IMR-90 (cell line): ENCODE measurements around the gene ACSM3. TPM values are rescaled to one million over a fixed set of nuclear protein-coding genes. Genes with fewer than 3 reads are reported as not detected.

ENCODE experiments used
- ATAC-seq: fragments of 200-7000 bp; cut with Tn5 transposase; 2 replicates; pipeline ENCODE4 v1.9.1; 2020; ENCODE audit warnings: low read depth, mild to moderate bottlenecking, moderate library complexity
- BruUV-seq: library from RNA; stranded (reverse); fragments of 400-500 nt; replicated peaks from 2 replicates; lab custom pipeline; 2021; lab: Mats Ljungman, UMichigan
- CTCF ChIA-PET: fragments of 300-600 bp; formaldehyde crosslinking; extraction: SDS; loops from one replicate; lab custom pipeline; 2021; ENCODE audit warnings: antibody characterized with exemption; lab: Yijun Ruan, JAX
- POLR2A ChIA-PET: fragments of 300-600 bp; sonication (Branson Sonifier 250); formaldehyde crosslinking; loops from one replicate; lab custom pipeline; 2022; ENCODE audit warnings: antibody characterized with exemption; ENCODE audit not compliant: unreplicated experiment; lab: Charles Lee
- DNase-seq: peaks from one replicate; pipeline ENCODE4 v3.0.0; 2013
- H2AFZ ChIP-seq: replicated peaks from 2 replicates; pipeline ENCODE3; 2013; ENCODE audit warnings: low read length, mild to moderate bottlenecking; ENCODE audit not compliant: poor library complexity
- H2AK5ac ChIP-seq: 2 replicates; pipeline ENCODE4 v1.6.1; 2013; ENCODE audit warnings: low read depth, low read length, inconsistent platforms
- H2AK9ac ChIP-seq: replicated peaks from 2 replicates; pipeline ENCODE3; 2013; ENCODE audit warnings: mild to moderate bottlenecking, low read depth, low read length, moderate library complexity; ENCODE audit not compliant: poor library complexity
- H2BK120ac ChIP-seq: 2 replicates; pipeline ENCODE4 v1.6.1; 2013; ENCODE audit warnings: low read depth, low read length, inconsistent platforms
- H2BK15ac ChIP-seq: 3 replicates; pipeline ENCODE4 v1.6.1; 2013; ENCODE audit warnings: low read depth, low read length, inconsistent platforms
- H2BK20ac ChIP-seq: 2 replicates; pipeline ENCODE4 v1.6.1; 2013; ENCODE audit warnings: low read depth, mild to moderate bottlenecking, inconsistent platforms, low read length, moderate library complexity
- H2BK5ac ChIP-seq: 2 replicates; pipeline ENCODE4 v1.6.1; 2013; ENCODE audit warnings: mild to moderate bottlenecking, low read depth, low read length, inconsistent platforms; ENCODE audit not compliant: poor library complexity, severe bottlenecking
- H3K14ac ChIP-seq: replicated peaks from 2 replicates; pipeline ENCODE4 v1.6.1; 2013; ENCODE audit warnings: low read depth, low read length, inconsistent platforms
- H3K18ac ChIP-seq: 2 replicates; pipeline ENCODE4 v1.6.1; 2013; ENCODE audit warnings: low read depth, low read length, control low read depth
- H3K23ac ChIP-seq: 2 replicates; pipeline ENCODE4 v1.6.1; 2013; ENCODE audit warnings: low read depth, low read length, inconsistent platforms
- H3K27ac ChIP-seq: 2 replicates; pipeline ENCODE4 v1.5.1; 2013; ENCODE audit warnings: mild to moderate bottlenecking, control low read depth, low read length; ENCODE audit not compliant: insufficient read depth
- H3K27me3 ChIP-seq: 2 replicates; pipeline ENCODE4 v1.6.1; 2013; ENCODE audit warnings: low read length; ENCODE audit not compliant: control insufficient read depth, insufficient read depth
- H3K36me3 ChIP-seq: 2 replicates; pipeline ENCODE4 v1.6.1; 2013; ENCODE audit warnings: low read length, mixed read lengths; ENCODE audit not compliant: control insufficient read depth, insufficient read depth
- H3K4ac ChIP-seq: 2 replicates; pipeline ENCODE4 v1.6.1; 2013; ENCODE audit warnings: low read depth, low read length, inconsistent platforms
- H3K4me1 ChIP-seq: 2 replicates; pipeline ENCODE4 v1.6.1; 2013; ENCODE audit warnings: low read length, mixed read lengths; ENCODE audit not compliant: control insufficient read depth, insufficient read depth
- H3K4me2 ChIP-seq: 2 replicates; pipeline ENCODE4 v1.6.1; 2013; ENCODE audit warnings: low read depth, mild to moderate bottlenecking, control low read depth, low read length, moderate library complexity
- H3K4me3 ChIP-seq: 2 replicates; pipeline ENCODE4 v1.5.1; 2013; ENCODE audit warnings: low read depth, mild to moderate bottlenecking, control low read depth, low read length, moderate library complexity; ENCODE audit not compliant: insufficient read depth
- H3K56ac ChIP-seq: 2 replicates; pipeline ENCODE4 v1.6.1; 2013; ENCODE audit warnings: low read length, inconsistent platforms; ENCODE audit not compliant: insufficient read depth; ENCODE audit errors: extremely low read depth
- H3K79me1 ChIP-seq, 2 experiments: 2 replicates each; pipeline ENCODE4 v1.6.1; 2013; ENCODE audit warnings: low read length in 2 of 2, inconsistent platforms in 1 of 2, low read depth in 1 of 2
- H3K9ac ChIP-seq: 2 replicates; pipeline ENCODE4 v1.6.1; 2013; ENCODE audit warnings: low read depth, low read length, control low read depth
- H3K9me1 ChIP-seq: 2 replicates; pipeline ENCODE4 v1.6.1; 2013; ENCODE audit warnings: low read length, inconsistent platforms; ENCODE audit not compliant: insufficient read depth
- H3K9me3 ChIP-seq: 2 replicates; pipeline ENCODE4 v1.6.1; 2013; ENCODE audit warnings: low read length; ENCODE audit not compliant: control insufficient read depth, insufficient read depth
- H4K20me1 ChIP-seq: 2 replicates; pipeline ENCODE4 v1.6.1; 2013; ENCODE audit warnings: low read length, inconsistent platforms; ENCODE audit not compliant: insufficient read depth
- H4K5ac ChIP-seq: 2 replicates; pipeline ENCODE4 v1.6.1; 2013; ENCODE audit warnings: mild to moderate bottlenecking, low read depth, low read length, control low read depth
- H4K8ac ChIP-seq, 2 experiments: 2 replicates each; pipeline ENCODE4 v1.6.1; 2013; ENCODE audit warnings: low read depth in 2 of 2, low read length in 2 of 2, control low read depth in 1 of 2, inconsistent platforms in 1 of 2
- H4K91ac ChIP-seq: 2 replicates; pipeline ENCODE4 v1.6.1; 2013; ENCODE audit warnings: low read depth, low read length, inconsistent platforms; ENCODE audit not compliant: insufficient read depth
- FOS ChIP-seq: fragments of 150-350 bp; IDR thresholded peaks from 2 replicates; pipeline ENCODE4 v1.6.1; 2016; ENCODE audit warnings: low read depth, low read length
- NFE2L2 ChIP-seq: fragments of 150-350 bp; IDR thresholded peaks from 2 replicates; pipeline ENCODE4 v1.6.1; 2016; ENCODE audit warnings: low read depth, mild to moderate bottlenecking, low read length
- RAD21 ChIP-seq: IDR thresholded peaks from 2 replicates; pipeline ENCODE4 v1.6.1; 2012; ENCODE audit warnings: low read length, improper control_type of control experiment
- RFX5 ChIP-seq: IDR thresholded peaks from 2 replicates; pipeline ENCODE4 v1.8.0; 2012; ENCODE audit warnings: low read depth, mild to moderate bottlenecking, low read length, moderate library complexity
- SMC3 ChIP-seq: fragments of 150-350 bp; IDR thresholded peaks from 2 replicates; pipeline ENCODE4 v1.6.1; 2016; ENCODE audit warnings: low read depth, mild to moderate bottlenecking, antibody characterized with exemption, low read length, moderate library complexity
- WGBS, 2 experiments: methylation state at CpG; one replicate each; pipeline versions ENCODE4 v1.1.5 to v1.1.7; 2013; ENCODE audit warnings: missing lambda C conversion rate in 2 of 2; ENCODE audit not compliant: insufficient read length in 1 of 2; ENCODE audit errors: extremely low coverage in 2 of 2; 5-methylcytosine and 5-hydroxymethylcytosine counted together
- dilution Hi-C: fragments of 300-500 bp; cut with HindIII; formaldehyde crosslinking; loops from one replicate; pipeline ENCODE4 v1.14.3; 2018; ENCODE audit warnings: low sequenced_read_pairs; ENCODE audit not compliant: unreplicated experiment
- in situ Hi-C: fragments of 300-500 bp; cut with MboI; formaldehyde crosslinking; loops from 3 replicates; pipeline ENCODE4 v1.14.3; 2019; ENCODE audit warnings: low sequenced_read_pairs, inconsistent platforms, mixed read lengths
- intact Hi-C: fragments of 100-400 bp; cut with micrococcal nuclease; formaldehyde crosslinking; loops from 2 replicates; pipeline ENCODE4 v1.10.0; 2022
- polyA plus RNA-seq, 3 experiments: library from polyadenylated mRNA; depleted of rRNA; stranded (reverse); fragments of >200 nt; gene quantifications; 2 replicates each; pipeline ENCODE4 v1.2.3, GENCODE V29; 2012; ENCODE audit warnings: low replicate concordance in 1 of 3
- total RNA-seq: library from RNA; depleted of rRNA; stranded (reverse); fragments of >200 nt; gene quantifications from 2 replicates; pipeline ENCODE4 v1.2.3, GENCODE V29; 2012
- TF ChIP-seq, protein P1 (sequence below): conservative IDR thresholded peaks from 2 replicates; pipeline ENCODE4 v1.5.1; 2012; ENCODE audit warnings: mild to moderate bottlenecking, low read depth, low read length, improper control_type of control experiment
- TF ChIP-seq, protein P2 (sequence below): fragments of 150-350 bp; IDR thresholded peaks from 2 replicates; pipeline ENCODE4 v1.6.1; 2016; ENCODE audit warnings: low read depth, mild to moderate bottlenecking, low read length, moderate library complexity, borderline replicate concordance

Gene ACSM3
- total and polyA plus RNA-seq, 2 of the 4 experiments (the other 2 are of a cell fraction): 0.50 to 0.54 TPM

DNA sequence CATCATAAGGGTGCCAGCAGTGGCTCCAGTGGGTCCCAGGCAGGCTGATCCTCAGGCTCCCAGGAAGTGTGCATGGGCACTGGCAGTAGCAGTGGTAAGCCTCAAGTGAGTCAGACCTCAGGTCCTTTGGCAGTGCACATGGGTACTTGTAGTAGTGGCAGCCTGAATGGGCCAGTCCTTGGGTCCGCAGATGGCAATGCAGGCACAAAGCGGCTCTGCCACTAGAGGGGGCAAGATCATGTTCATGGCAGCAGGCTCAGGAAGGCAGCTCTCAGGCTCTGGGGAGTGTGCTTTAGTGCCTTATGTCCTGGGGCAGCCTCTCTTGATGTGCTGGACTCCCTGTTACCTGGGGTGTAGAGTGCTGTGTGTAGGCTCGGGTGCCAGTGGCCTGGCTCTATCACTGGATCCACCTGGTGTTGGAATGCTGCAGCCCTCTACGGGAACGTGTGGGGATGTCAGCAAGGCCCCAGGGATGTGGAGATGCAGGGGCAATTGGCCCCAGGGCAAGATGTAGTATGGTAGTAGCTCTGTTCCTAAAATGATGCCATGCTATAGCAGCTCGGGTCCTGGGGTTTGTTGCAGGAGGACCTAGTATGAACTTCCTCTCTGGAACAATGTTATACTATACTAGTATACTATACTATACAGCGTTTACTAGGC, 11.0 kb downstream of the ACSM3 start:
- H4K5ac ChIP-seq: no peak overlapping the region
- H3K56ac ChIP-seq: no peak overlapping the region
- H2BK20ac ChIP-seq: no peak overlapping the region
- no peak overlapping the region for H4K91ac ChIP-seq
- H3K4me1 ChIP-seq: no peaks in the 10 kb centered on the region
- no peaks in the 10 kb centered on the region for H3K27me3 ChIP-seq
- no peak overlapping the region for H3K14ac ChIP-seq
- no peaks in the 10 kb centered on the region for H3K36me3 ChIP-seq
- H2AK9ac ChIP-seq: peak overlapping the region; percentile 29
- in situ Hi-C loops: no loop called here
- peak overlapping the region; percentile 4 for H2AFZ ChIP-seq
- TF ChIP-seq, protein P1, sequence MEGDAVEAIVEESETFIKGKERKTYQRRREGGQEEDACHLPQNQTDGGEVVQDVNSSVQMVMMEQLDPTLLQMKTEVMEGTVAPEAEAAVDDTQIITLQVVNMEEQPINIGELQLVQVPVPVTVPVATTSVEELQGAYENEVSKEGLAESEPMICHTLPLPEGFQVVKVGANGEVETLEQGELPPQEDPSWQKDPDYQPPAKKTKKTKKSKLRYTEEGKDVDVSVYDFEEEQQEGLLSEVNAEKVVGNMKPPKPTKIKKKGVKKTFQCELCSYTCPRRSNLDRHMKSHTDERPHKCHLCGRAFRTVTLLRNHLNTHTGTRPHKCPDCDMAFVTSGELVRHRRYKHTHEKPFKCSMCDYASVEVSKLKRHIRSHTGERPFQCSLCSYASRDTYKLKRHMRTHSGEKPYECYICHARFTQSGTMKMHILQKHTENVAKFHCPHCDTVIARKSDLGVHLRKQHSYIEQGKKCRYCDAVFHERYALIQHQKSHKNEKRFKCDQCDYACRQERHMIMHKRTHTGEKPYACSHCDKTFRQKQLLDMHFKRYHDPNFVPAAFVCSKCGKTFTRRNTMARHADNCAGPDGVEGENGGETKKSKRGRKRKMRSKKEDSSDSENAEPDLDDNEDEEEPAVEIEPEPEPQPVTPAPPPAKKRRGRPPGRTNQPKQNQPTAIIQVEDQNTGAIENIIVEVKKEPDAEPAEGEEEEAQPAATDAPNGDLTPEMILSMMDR: peak; percentile 63
- TF ChIP-seq RAD21: peak; percentile 59
- no peak for TF ChIP-seq NFE2L2
- TF ChIP-seq FOS: no peak
- peak; percentile 36; the same call in 1 of the 2 replicates for TF ChIP-seq SMC3
- TF ChIP-seq RFX5: no peak
- TF ChIP-seq, protein P2, sequence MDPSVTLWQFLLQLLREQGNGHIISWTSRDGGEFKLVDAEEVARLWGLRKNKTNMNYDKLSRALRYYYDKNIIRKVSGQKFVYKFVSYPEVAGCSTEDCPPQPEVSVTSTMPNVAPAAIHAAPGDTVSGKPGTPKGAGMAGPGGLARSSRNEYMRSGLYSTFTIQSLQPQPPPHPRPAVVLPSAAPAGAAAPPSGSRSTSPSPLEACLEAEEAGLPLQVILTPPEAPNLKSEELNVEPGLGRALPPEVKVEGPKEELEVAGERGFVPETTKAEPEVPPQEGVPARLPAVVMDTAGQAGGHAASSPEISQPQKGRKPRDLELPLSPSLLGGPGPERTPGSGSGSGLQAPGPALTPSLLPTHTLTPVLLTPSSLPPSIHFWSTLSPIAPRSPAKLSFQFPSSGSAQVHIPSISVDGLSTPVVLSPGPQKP: no peak
- ATAC-seq (peak; percentile 98), DNase-seq (peak; percentile 53)
- H2BK15ac ChIP-seq: no peak overlapping the region
- intact Hi-C loops: no loop called here
- H3K23ac ChIP-seq: no peak overlapping the region
- no peaks in the 10 kb centered on the region for H3K79me1 ChIP-seq
- H3K4ac ChIP-seq: no peak overlapping the region
- dilution Hi-C loops: no loop called here
- no TSS peak for BruUV-seq
- H2BK120ac ChIP-seq: no peak overlapping the region
- no peak overlapping the region for H3K18ac ChIP-seq
- no peak overlapping the region for H3K4me3 ChIP-seq
- H3K4me2 ChIP-seq: no peak overlapping the region
- ChIA-PET CTCF (interaction anchor here (0.6 to 1.3 kb wide), 4 partner anchors 12 to 33 kb away, joined by 3 to 5 read pairs (median 3); partner anchors contain the start of gene THUMPD1), POLR2A (no interaction called here)
- no peaks in the 10 kb centered on the region for H3K9me3 ChIP-seq
- no peak overlapping the region for H2BK5ac ChIP-seq
- H2AK5ac ChIP-seq: no peak overlapping the region
- no peak overlapping the region for H4K8ac ChIP-seq
- H4K20me1 ChIP-seq: no peaks in the 10 kb centered on the region
- H3K27ac ChIP-seq: no peak overlapping the region
- H3K9me1 ChIP-seq: no peaks in the 10 kb centered on the region
- WGBS, 2 experiments: no CpG with 5 or more reads among the region's 7 CpGs
- no peak overlapping the region for H3K9ac ChIP-seq
